Stimulated activated CD4-positive, alpha-beta T cell treated with anti-CD3 and anti-CD28 coated beads, Interleukin-2, amount 100 ng/mL, for 48 hours (primary cell): ENCODE results near the gene SPECC1L.

Experiments used
- DNase-seq, 2 donors: peaks; one replicate each; pipeline ENCODE4 v3.0.0-alpha.2; 2020

Gene SPECC1L

DNA sequence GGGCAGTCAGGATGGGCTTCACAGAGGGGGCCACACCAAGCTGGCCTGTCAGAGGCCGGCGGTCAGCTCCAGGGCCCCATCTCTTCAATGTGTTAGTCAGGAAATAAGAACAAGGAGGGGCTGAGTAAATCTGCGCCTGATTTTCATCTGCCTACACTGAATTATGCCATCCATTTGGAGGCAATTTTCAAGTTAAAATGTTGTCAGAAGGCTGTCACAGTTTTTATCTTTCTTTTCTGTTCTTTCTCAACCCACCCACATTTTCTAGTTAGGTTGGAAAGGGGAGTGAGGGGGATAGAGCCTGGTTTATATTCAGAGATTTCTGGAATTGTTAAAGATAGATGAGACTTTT is 175.6 kb downstream of the SPECC1L start:
- no peak for DNase-seq

DNA sequence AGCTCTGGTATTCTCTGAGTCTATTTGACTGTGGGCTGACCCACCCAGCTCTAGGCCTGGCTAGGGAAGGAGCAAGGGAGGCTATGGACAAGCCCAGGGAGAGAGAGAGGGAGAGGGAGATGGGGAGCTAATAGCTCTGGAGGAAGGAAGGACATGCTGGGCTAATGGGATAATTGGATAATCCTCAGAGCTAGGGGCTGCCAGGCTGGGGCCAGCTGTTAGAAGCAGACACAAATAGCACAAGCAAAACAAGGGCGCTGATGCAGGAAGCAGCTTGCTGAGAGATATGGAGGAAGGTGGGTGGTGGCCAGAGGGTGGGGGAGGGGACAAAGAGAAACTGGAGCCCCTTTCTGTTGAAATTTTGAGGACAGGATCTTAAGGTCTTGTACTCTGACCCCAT is 180.0 kb downstream of the SPECC1L start:
- DNase-seq: no peak

DNA sequence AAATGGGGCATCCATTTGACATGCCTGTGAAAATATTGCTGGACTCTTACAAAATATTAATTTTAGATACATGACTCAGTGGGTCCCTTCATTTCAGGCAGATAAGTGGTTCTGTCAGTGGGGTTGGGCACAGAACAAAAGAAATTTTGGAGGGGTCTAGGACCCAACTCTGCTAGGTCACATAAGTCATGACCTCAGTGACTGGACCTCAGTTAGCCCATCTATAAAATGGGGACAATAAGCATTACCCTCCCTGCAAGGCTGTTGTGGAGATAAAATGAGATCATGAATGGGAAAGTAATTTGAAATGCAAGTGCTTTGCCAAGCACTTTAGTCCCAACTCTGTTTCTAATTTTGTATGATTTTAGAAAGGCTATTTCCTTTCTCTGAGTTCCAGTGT is 180.5 kb downstream of the SPECC1L start:
- DNase-seq: no peak

DNA sequence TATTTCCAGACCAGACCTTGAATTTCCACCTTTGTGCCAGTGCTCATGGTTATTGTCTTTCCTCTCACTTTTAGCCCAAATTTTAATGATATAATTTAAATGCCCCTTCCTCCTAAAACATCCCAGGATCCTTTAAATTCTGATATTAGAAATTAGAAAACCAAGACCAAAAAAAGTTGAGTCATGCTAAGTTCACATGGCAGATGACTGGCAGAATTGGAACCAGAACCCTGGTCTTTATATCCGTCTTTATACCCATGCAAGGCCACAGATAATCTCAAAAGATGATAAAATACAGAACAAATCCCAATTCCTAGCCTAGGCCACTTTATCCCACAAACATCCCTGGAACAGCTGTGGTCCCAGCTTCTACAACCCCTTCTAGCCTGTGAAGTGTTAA is 183.2 kb downstream of the SPECC1L start:
- no peak for DNase-seq

DNA sequence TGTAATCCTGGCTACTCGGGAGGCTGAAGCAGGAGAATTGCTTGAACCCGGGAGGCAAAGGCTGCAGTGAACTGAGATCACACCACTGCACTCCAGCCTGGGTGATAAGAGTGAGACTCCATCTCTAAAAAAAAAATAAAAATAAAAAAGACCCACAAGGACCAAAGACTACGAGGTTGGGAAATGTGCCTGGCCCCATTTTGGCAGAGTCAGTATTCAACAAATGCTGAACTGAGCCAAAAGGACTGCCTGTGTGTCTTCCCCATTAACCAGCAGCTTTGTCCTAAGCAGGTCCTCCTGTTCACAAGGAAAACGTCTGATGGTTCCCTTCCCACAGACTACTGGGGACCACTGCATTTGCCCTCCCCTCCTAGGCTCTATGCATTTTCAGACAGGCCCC is 184.4 kb downstream of the SPECC1L start:
- no peak for DNase-seq

DNA sequence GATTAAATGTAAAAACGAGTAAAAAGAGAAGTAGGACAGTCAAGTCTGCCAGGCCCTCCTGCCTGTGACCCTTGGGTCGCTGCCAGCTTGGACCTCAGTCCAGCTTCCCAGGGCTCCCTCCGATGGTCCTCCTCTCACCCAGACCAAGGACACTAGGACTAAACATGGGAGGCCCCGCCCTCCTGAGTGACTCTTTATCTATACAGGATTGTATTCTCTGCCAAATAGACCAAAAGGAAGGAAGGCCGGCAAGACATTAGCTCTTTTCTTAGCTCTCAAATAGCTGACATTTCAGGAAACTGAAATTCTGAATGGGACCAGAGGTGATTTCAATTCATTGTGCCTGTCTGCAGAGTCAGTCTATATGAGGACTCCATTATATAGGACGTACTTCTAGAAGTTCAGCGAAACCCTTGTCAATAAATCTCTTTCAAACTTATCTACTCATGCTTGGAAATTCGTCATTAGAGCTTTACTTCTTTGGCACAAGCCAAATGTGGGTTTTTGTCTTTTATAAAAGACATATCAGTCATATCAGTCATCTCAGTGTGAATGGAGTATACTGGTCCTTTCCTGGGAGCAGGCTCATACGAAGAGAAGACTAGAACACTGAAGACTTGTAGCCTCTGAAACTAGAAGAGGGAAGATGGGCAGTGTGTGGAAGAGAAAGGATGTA is 185.3 kb downstream of the SPECC1L start:
- DNase-seq: no peak

DNA sequence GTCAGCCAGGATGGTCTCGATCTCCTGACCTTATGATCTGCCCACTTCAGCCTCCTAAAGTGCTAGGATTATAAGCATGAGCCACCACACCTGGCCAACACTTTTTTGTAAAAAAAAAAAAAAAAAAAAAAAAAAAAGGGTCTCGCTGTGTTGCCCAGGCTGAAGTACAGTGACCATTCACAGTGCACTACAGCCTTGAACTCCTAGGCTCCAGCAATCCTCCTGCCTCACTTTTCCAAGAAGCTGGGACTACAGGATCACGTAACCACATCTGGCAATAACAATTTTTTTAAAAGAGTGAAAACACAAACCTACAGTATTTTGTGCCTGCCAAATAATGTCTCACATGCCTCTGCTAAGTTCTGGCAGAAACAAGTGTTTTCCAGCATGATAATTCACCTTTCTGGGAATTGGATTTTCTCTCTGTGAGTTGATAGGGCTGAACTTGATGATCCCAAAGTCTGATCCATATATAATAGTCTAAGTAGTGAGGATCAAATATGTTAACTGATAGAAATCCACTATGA is 187.3 kb downstream of the SPECC1L start:
- no peak for DNase-seq

DNA sequence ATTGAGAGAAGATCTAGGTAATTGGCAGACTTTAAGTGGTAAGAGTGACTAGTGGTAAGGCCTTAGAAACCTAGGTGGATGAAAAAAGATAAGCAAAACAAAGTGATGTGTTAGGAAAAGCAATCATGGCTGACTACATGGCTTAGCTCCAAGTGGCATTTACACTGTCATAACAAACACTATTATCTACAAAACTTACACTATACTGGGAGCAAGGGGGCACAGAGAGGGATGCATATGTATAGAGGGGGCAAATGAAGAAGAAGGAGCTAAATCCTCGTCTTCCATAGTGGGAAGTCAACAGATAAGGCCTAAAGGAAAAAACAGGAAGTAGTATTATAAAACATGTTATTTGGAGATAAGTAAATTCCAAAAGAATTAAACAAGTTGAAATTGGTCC is 189.3 kb downstream of the SPECC1L start:
- DNase-seq: no peak

DNA sequence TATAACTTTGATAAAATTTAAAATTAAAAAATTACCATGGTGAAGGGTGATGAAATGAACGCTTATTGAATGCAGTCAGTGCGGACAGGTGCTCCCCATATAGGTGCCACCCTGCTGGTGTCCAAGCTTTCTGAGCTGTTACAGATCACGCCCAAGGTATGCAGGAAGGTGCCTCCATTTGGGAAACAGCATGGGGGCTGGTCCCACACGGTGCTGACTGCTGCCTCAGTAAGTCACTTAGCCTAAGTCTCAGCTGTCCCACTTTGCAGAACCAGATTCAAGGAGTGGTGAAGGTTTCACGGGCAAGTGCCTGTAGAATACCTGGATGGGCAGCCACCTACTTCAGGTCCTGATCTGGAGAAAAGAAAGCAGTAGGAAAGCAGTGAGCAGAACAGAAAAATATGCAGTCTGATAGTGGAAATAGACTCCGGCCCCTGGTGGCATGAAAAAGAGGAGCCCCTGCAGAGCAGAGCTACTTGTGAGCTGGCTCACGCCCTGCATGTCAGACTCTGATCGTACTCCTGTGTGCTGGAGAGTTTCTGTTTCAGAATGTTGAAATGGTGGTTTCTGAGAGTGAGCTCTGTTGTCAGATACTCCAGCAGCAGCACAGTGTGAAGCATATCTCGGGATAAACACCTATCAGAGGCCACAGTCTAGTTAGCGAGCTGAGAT is 189.9 kb downstream of the SPECC1L start:
- DNase-seq: no peak

DNA sequence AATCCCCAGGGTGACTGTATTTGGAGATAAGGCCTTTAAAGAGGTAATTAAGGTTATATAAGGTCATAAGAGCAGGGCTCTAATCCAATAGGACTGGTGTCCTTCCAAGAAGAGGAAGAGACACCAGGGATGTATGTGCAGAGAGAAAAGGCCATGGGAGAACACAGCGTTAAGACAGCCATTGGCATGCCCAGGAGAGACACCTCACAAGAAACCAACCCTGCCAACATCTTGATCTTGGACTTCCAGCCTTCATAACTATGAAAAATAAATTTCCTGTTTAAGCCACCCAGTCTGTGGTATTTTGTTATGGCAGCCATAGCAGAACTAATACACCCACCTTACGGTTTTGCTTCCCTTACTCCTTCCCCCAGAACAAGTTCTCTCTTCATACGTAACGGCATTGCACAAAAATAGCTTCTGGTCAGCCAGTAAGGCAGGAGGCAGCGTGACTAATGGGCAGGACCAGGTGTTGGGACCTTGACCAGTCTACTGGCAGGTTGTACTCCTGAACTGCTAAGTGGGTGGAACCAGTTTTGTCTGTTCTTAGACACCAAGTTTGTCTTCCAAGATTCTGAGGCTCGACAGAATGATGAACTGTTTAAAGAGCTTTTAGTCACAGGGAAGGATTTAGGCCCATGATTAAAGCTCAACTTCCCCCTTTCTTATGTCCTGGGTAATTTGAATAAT is 192.6 kb downstream of the SPECC1L start:
- DNase-seq: no peak

DNA sequence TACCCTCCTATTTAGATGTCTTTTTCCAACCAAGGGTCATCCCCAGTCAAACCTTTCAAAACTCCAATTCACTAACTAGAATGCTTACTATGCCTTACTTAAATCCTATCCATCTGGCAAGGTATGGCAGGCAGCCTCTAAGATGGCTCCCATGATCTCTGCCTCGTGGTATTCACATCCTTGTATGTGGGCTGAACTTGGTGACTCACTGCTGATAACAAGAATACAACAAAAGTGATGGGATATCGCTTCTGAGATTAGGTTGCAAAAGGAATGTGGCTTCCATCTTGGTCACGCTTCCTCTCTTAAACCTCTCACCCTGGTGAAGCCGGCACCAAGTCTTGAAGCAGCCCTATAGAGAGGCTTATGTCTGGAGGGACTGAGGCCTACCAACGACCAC is 194.9 kb downstream of the SPECC1L start:
- DNase-seq: no peak

DNA sequence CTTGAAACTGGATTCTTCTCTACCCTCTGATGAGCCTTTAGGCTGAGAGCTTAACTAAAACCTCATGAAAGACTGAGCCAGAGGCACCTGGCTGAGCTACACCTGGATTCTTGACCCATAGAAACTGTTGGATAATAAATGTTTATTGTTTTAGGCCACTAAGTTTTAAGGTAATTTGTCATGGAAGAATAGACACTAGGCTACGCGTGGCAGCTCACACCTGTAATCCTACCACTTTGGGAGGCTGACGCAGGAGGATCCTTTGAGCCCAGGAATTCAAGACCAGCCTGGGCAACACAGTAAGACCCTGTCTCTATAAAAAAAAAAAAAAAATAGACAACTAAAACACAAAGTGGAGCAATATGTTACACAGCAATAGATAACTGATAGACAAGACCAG is 195.3 kb downstream of the SPECC1L start:
- DNase-seq: no peak

DNA sequence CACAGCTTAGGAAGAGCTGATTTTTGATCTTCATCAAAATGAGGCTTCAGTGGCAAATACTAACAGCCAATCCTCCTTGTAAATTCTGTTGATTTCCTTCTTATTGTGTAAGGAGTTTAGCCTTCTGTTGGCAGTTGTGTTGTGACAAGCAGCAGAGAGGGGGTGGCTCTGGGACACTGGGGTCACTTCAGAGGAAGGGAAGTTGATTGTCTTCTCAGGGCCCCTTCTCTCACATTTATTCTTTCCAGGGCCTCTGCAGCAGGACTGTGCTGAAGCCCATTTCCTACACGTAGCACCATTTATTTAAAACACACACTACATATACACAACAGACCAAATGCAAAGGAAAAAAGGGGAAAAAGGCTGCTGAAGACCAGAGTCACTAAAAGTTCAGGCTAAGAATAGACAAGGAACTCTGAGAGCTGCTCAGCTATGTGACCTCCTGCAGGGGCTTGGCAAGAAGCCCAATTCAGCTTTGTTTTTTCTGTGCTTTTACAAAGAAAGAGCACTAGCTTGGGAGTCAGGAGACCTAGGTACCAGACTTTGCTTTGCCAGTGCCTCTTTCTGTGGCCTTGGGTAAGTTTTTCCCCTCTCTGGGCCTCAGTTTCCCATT is 196.2 kb downstream of the SPECC1L start:
- DNase-seq: no peak

DNA sequence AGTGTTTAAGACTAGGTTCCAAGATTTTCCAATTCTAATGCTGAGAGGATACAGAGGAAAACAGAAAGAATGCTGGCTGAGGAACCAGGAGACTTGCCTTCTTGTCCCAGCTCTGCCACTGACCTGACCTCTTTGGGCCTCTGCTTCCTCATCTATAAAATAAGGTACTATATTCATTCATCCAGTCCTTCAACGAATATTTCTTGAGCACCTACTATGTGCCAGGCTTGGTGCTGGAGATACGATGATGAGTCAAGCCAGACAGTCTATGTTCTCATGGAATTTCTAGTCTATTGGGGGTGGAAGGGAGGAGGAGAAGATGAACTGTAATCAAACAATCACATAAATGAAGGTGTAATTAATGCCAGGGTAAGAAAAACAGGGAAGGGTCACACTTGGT is 196.7 kb downstream of the SPECC1L start:
- no peak for DNase-seq
